ENCODE data around the gene MYMX. TPM values are rescaled to one million over a fixed set of nuclear protein-coding genes. Genes with fewer than 3 reads are reported as not detected.

Gene MYMX
- total RNA-seq, 2 experiments from 2014 or later: not detected

- POLR2A ChIA-PET: interaction anchor here (0.5 kb wide), 1 partner anchor 13 kb away, joined by 3 read pairs; no protein-coding TSS in a partner anchor
Observed at GRCh38 chr6:44202332-44202971, 14.3 kb upstream of the MYMX start.

GRCh38 chr6:44202972-44203750 lies 13.6 kb upstream of the MYMX start:
- no peak for ATAC-seq
- CTCF ChIA-PET: interaction anchor here (0.7 to 1.0 kb wide), 2 partner anchors 31 to 261 kb away, joined by 3 to 4 read pairs; no protein-coding TSS in a partner anchor
- Mint-ChIP-seq H3K27me3 (no peaks in the 10 kb centered on the region), H3K36me3 (ENCODE audit: low read depth) (no peaks in the 10 kb centered on the region), H3K9me3 (ENCODE audit: low read depth) (no peaks in the 10 kb centered on the region), H3K4me1 (no peaks in the 10 kb centered on the region), H3K27ac (no peak overlapping the region), H3K4me3 (no peak overlapping the region)
- POLR2A ChIA-PET: interaction anchor here (0.5 kb wide), 1 partner anchor 13 kb away, joined by 3 read pairs; no protein-coding TSS in a partner anchor
- no peak for DNase-seq
- intact Hi-C loops (cut with DNase I, micrococcal nuclease): no loop called here

More at GRCh38 chr6:44202332-44202971, 14.3 kb upstream of the MYMX start:
- Mint-ChIP-seq H3K9me3 (ENCODE audit: low read depth) (no peaks in the 10 kb centered on the region), H3K36me3 (ENCODE audit: low read depth) (no peaks in the 10 kb centered on the region), H3K4me3 (no peak overlapping the region), H3K27ac (no peak overlapping the region), H3K27me3 (no peaks in the 10 kb centered on the region), H3K4me1 (no peaks in the 10 kb centered on the region)
- CTCF ChIA-PET: interaction anchor here (0.6 to 1.0 kb wide), 2 partner anchors 17 to 106 kb away, joined by 3 read pairs; no protein-coding TSS in a partner anchor
- no peak for DNase-seq
- intact Hi-C loops (cut with DNase I, micrococcal nuclease): no loop called here
- ATAC-seq: no peak

- CTCF ChIA-PET: interaction anchor here (0.7 to 1.0 kb wide), 2 partner anchors 31 to 52 kb away, joined by 3 to 4 read pairs; no protein-coding TSS in a partner anchor
- intact Hi-C loops (cut with DNase I, micrococcal nuclease): no loop called here
- DNase-seq (no peak), ATAC-seq (no peak)
- Mint-ChIP-seq H3K36me3 (ENCODE audit: low read depth) (no peaks in the 10 kb centered on the region), H3K4me1 (no peaks in the 10 kb centered on the region), H3K4me3 (no peak overlapping the region), H3K27ac (no peak overlapping the region), H3K27me3 (no peaks in the 10 kb centered on the region), H3K9me3 (ENCODE audit: low read depth) (no peaks in the 10 kb centered on the region)
- POLR2A ChIA-PET: no interaction called here
Observed at GRCh38 chr6:44203955-44204354, 12.8 kb upstream of the MYMX start.

- no peak for DNase-seq
- intact Hi-C loops (cut with DNase I, micrococcal nuclease): no loop called here
- H3K9me3 Mint-ChIP-seq (ENCODE audit: low read depth): no peaks in the 10 kb centered on the region
- no peak for ATAC-seq
- ChIA-PET CTCF (interaction anchor here (0.6 to 1.1 kb wide), 3 partner anchors 30 to 116 kb away, joined by 3 to 5 read pairs (median 3); no protein-coding TSS in a partner anchor), POLR2A (interaction anchor here (0.7 kb wide), 1 partner anchor 46 kb away, joined by 4 read pairs; no protein-coding TSS in a partner anchor)
- no peaks in the 10 kb centered on the region for H3K27me3 Mint-ChIP-seq
- no peak overlapping the region for H3K27ac Mint-ChIP-seq
- no peaks in the 10 kb centered on the region for H3K4me1 Mint-ChIP-seq
- H3K36me3 Mint-ChIP-seq (ENCODE audit: low read depth): no peaks in the 10 kb centered on the region
- H3K4me3 Mint-ChIP-seq: no peak overlapping the region
Observed at GRCh38 chr6:44207966-44208365, 8.8 kb upstream of the MYMX start.

- ChIA-PET CTCF (no interaction called here), POLR2A (interaction anchor here (0.6 kb wide), 1 partner anchor 277 kb away, joined by 4 read pairs; no protein-coding TSS in a partner anchor)
- H3K27ac Mint-ChIP-seq: no peak overlapping the region
- H3K36me3 Mint-ChIP-seq (ENCODE audit: low read depth): no peaks in the 10 kb centered on the region
- no peaks in the 10 kb centered on the region for H3K9me3 Mint-ChIP-seq (ENCODE audit: low read depth)
- ATAC-seq (no peak), DNase-seq (no peak)
- no peaks in the 10 kb centered on the region for H3K4me1 Mint-ChIP-seq
- intact Hi-C loops (cut with DNase I, micrococcal nuclease): no loop called here
- no peaks in the 10 kb centered on the region for H3K27me3 Mint-ChIP-seq
- H3K4me3 Mint-ChIP-seq: no peak overlapping the region
Observed at GRCh38 chr6:44211284-44211683, 5.4 kb upstream of the MYMX start.

GRCh38 chr6:44214307-44214706 lies 2.4 kb upstream of the MYMX start:
- H3K36me3 Mint-ChIP-seq (ENCODE audit: low read depth): no peaks in the 10 kb centered on the region
- no peaks in the 10 kb centered on the region for H3K9me3 Mint-ChIP-seq (ENCODE audit: low read depth)
- ChIA-PET POLR2A (no interaction called here), CTCF (interaction anchor here (0.7 to 1.4 kb wide), 3 partner anchors 11 to 42 kb away, joined by 3 to 4 read pairs (median 4); no protein-coding TSS in a partner anchor)
- peaks cover 7% of the 10 kb centered on the region for H3K4me1 Mint-ChIP-seq
- H3K4me3 Mint-ChIP-seq: no peak overlapping the region
- intact Hi-C loops (cut with DNase I, micrococcal nuclease): no loop called here
- no peak for ATAC-seq
- peaks cover 3% of the 10 kb centered on the region for H3K27me3 Mint-ChIP-seq
- no peak for DNase-seq
- no peak overlapping the region for H3K27ac Mint-ChIP-seq

GRCh38 chr6:44217332-44218143 lies 812 bp downstream of the MYMX start:
- H3K27ac Mint-ChIP-seq: no peak overlapping the region
- no peak overlapping the region for H3K4me3 Mint-ChIP-seq
- H3K36me3 Mint-ChIP-seq (ENCODE audit: low read depth): no peaks in the 10 kb centered on the region
- ChIA-PET CTCF (no interaction called here), POLR2A (no interaction called here)
- ATAC-seq (no peak), DNase-seq (no peak)
- no peaks in the 10 kb centered on the region for H3K9me3 Mint-ChIP-seq (ENCODE audit: low read depth)
- intact Hi-C loops (cut with DNase I, micrococcal nuclease): no loop called here
- peaks cover 27% of the 10 kb centered on the region for H3K4me1 Mint-ChIP-seq
- peaks cover 3% of the 10 kb centered on the region for H3K27me3 Mint-ChIP-seq

GRCh38 chr6:44219053-44219814 lies 2.5 kb downstream of the MYMX start:
- Mint-ChIP-seq H3K4me3 (no peak overlapping the region), H3K27me3 (peaks cover 3% of the 10 kb centered on the region)
- DNase-seq: peak; percentile 54

GRCh38 chr6:44219815-44220784 lies 3.4 kb downstream of the MYMX start:
- no peak for DNase-seq
- POLR2A ChIA-PET: no interaction called here
- intact Hi-C loops (cut with DNase I, micrococcal nuclease): loop anchor here in 1 of 2 experiments (2.0 kb wide), 1 partner anchor 27 kb away; the partner anchor contains the start of gene HSP90AB1
- peaks cover 42% of the 10 kb centered on the region for H3K4me1 Mint-ChIP-seq
- peaks cover 3% of the 10 kb centered on the region for H3K27me3 Mint-ChIP-seq
- no peak for ATAC-seq
- no peak overlapping the region for H3K27ac Mint-ChIP-seq
- CTCF ChIA-PET: interaction anchor here (0.6 to 1.4 kb wide), 4 partner anchors 93 to 1577 kb away, joined by 3 to 4 read pairs (median 3); partner anchors contain the start of gene AARS2
- H3K9me3 Mint-ChIP-seq (ENCODE audit: low read depth): no peaks in the 10 kb centered on the region
- H3K4me3 Mint-ChIP-seq: no peak overlapping the region
- peaks cover 2% of the 10 kb centered on the region for H3K36me3 Mint-ChIP-seq (ENCODE audit: low read depth)

More at GRCh38 chr6:44219053-44219814, 2.5 kb downstream of the MYMX start:
- intact Hi-C loops (cut with DNase I, micrococcal nuclease): no loop called here
- Mint-ChIP-seq H3K9me3 (ENCODE audit: low read depth) (no peaks in the 10 kb centered on the region), H3K4me1 (peaks cover 33% of the 10 kb centered on the region), H3K27ac (no peak overlapping the region), H3K36me3 (ENCODE audit: low read depth) (no peaks in the 10 kb centered on the region)
- ChIA-PET CTCF (interaction anchor here (1.4 kb wide), 1 partner anchor 93 kb away, joined by 4 read pairs; the partner anchor contains the start of gene AARS2), POLR2A (interaction anchor here (0.6 kb wide), 1 partner anchor 1247 kb away, joined by 3 read pairs; no protein-coding TSS in a partner anchor)
- ATAC-seq: no peak
